Measurements from ENCODE around the gene ABHD17A. TPM values are rescaled to one million over a fixed set of nuclear protein-coding genes. Genes with fewer than 3 reads are reported as not detected.

ABHD17A gene
- polyA plus RNA-seq, 1 experiment, result 30.8 TPM

DNA sequence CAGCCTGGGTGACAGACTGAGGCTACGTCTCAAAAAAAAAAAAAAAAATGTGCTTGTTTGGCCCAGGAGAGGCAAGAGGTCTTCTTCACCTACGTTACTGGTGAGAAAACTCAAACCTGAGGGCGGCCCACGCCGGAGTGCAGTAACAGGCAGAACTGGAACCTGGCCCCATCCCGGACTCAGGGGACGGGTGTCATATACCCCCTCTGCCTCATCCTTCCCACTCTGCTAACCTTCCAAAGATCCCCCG lies 19.5 kb upstream of the ABHD17A start:
- Histone ChIP-seq H3K4me3 (ENCODE audit: low read depth, low read length) (peak overlapping the region; percentile 3; the same call in 1 of the 2 replicates), H3K27ac (ENCODE audit: low read depth, low read length) (no peak overlapping the region), H3K9me3 (ENCODE audit: control insufficient read depth, insufficient read depth, low read length) (no peaks in the 10 kb centered on the region; the same call in 1 of the 2 replicates), H3K27me3 (ENCODE audit: control insufficient read depth, insufficient read depth, low read length) (no peaks in the 10 kb centered on the region)
- CTCF ChIA-PET, result no interaction called here
- POLR2A ChIA-PET, result interaction anchor here (0.6 kb wide), 2 partner anchors 18 to 249 kb away, joined by 3 to 7 read pairs; no protein-coding TSS in a partner anchor
- TF ChIP-seq, protein P1, sequence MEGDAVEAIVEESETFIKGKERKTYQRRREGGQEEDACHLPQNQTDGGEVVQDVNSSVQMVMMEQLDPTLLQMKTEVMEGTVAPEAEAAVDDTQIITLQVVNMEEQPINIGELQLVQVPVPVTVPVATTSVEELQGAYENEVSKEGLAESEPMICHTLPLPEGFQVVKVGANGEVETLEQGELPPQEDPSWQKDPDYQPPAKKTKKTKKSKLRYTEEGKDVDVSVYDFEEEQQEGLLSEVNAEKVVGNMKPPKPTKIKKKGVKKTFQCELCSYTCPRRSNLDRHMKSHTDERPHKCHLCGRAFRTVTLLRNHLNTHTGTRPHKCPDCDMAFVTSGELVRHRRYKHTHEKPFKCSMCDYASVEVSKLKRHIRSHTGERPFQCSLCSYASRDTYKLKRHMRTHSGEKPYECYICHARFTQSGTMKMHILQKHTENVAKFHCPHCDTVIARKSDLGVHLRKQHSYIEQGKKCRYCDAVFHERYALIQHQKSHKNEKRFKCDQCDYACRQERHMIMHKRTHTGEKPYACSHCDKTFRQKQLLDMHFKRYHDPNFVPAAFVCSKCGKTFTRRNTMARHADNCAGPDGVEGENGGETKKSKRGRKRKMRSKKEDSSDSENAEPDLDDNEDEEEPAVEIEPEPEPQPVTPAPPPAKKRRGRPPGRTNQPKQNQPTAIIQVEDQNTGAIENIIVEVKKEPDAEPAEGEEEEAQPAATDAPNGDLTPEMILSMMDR (IDR thresholded peaks at IDR 0.05; ENCODE audit: low read depth, low read length), result no peak
- DNase-seq (ENCODE audit: low read depth, low spot score), result no peak

GRCh38 chr19:1902923-1903322 lies 17.6 kb upstream of the ABHD17A start:
- POLR2A ChIA-PET, result no interaction called here
- DNase-seq (ENCODE audit: low read depth, low spot score), result no peak
- CTCF ChIA-PET, result interaction anchor here (0.6 to 2.1 kb wide), 2 partner anchors 27 to 132 kb away, joined by 3 to 5 read pairs; no protein-coding TSS in a partner anchor

GRCh38 chr19:1901940-1902404 lies 16.7 kb upstream of the ABHD17A start:
- DNase-seq (ENCODE audit: low read depth, low spot score), result no peak
- TF ChIP-seq, protein P1 (IDR thresholded peaks at IDR 0.05; ENCODE audit: low read depth, low read length), result no peak
- no peaks in the 10 kb centered on the region for H3K27me3 ChIP-seq (ENCODE audit: control insufficient read depth, insufficient read depth, low read length)
- no peak overlapping the region for H3K27ac ChIP-seq (ENCODE audit: low read depth, low read length)
- no peak overlapping the region for H3K4me3 ChIP-seq (ENCODE audit: low read depth, low read length)
- ChIA-PET POLR2A (interaction anchor here (0.7 kb wide), 2 partner anchors 71 to 1222 kb away, joined by 3 read pairs; no protein-coding TSS in a partner anchor), CTCF (interaction anchor here (0.6 to 2.1 kb wide), 2 partner anchors 28 to 38 kb away, joined by 3 to 5 read pairs; no protein-coding TSS in a partner anchor)
- H3K9me3 ChIP-seq (ENCODE audit: control insufficient read depth, insufficient read depth, low read length), result no peaks in the 10 kb centered on the region

More at GRCh38 chr19:1902923-1903322, 17.6 kb upstream of the ABHD17A start:
- Histone ChIP-seq H3K27ac (ENCODE audit: low read depth, low read length) (no peak overlapping the region), H3K4me3 (ENCODE audit: low read depth, low read length) (no peak overlapping the region), H3K27me3 (ENCODE audit: control insufficient read depth, insufficient read depth, low read length) (no peaks in the 10 kb centered on the region), H3K9me3 (ENCODE audit: control insufficient read depth, insufficient read depth, low read length) (no peaks in the 10 kb centered on the region)
- TF ChIP-seq, protein P1 (IDR thresholded peaks at IDR 0.05; ENCODE audit: low read depth, low read length), result no peak

- Histone ChIP-seq H3K27me3 (ENCODE audit: control insufficient read depth, insufficient read depth, low read length) (no peaks in the 10 kb centered on the region), H3K4me3 (ENCODE audit: low read depth, low read length) (no peak overlapping the region), H3K27ac (ENCODE audit: low read depth, low read length) (no peak overlapping the region), H3K9me3 (ENCODE audit: control insufficient read depth, insufficient read depth, low read length) (no peaks in the 10 kb centered on the region)
- TF ChIP-seq, protein P1 (IDR thresholded peaks at IDR 0.05; ENCODE audit: low read depth, low read length), result no peak
- DNase-seq (ENCODE audit: low read depth, low spot score), result no peak
- ChIA-PET CTCF (no interaction called here), POLR2A (interaction anchor here (0.5 to 0.7 kb wide), 2 partner anchors 9 to 406 kb away, joined by 5 to 6 read pairs; partner anchors contain the start of gene REEP6)
Measured at GRCh38 chr19:1896508-1896907, 11.2 kb upstream of the ABHD17A start.

- TF ChIP-seq, protein P1 (IDR thresholded peaks at IDR 0.05; ENCODE audit: low read depth, low read length), result no peak
- Histone ChIP-seq H3K27ac (ENCODE audit: low read depth, low read length) (no peak overlapping the region), H3K4me3 (ENCODE audit: low read depth, low read length) (no peak overlapping the region), H3K9me3 (ENCODE audit: control insufficient read depth, insufficient read depth, low read length) (no peaks in the 10 kb centered on the region), H3K27me3 (ENCODE audit: control insufficient read depth, insufficient read depth, low read length) (no peaks in the 10 kb centered on the region)
- no peak for DNase-seq (ENCODE audit: low read depth, low spot score)
- POLR2A ChIA-PET, result no interaction called here
- CTCF ChIA-PET, result no interaction called here
Measured at GRCh38 chr19:1893791-1894190, 8.5 kb upstream of the ABHD17A start.

Data from AG04450 (cell line).